Inflammatory macrophage (primary cell): ENCODE results near the gene DYRK4.
"Not testable (repeated sequence)": the region's sequence is repeated elsewhere in the genome, so short reads cannot be mapped to it uniquely, and the experiment has no call there.

Experiments
- DNase-seq, 2 donors: peaks; one replicate each; pipeline ENCODE4 v3.0.0-alpha.2; 2020 to 2022
- total RNA-seq, 18 experiments: gene quantifications; one replicate each; lab custom pipeline; 2026; ENCODE audit warnings: mixed read lengths in 6 of 18, inconsistent platforms in 2 of 18; lab: John Stamatoyannopoulos, UW

Gene DYRK4, protein sequence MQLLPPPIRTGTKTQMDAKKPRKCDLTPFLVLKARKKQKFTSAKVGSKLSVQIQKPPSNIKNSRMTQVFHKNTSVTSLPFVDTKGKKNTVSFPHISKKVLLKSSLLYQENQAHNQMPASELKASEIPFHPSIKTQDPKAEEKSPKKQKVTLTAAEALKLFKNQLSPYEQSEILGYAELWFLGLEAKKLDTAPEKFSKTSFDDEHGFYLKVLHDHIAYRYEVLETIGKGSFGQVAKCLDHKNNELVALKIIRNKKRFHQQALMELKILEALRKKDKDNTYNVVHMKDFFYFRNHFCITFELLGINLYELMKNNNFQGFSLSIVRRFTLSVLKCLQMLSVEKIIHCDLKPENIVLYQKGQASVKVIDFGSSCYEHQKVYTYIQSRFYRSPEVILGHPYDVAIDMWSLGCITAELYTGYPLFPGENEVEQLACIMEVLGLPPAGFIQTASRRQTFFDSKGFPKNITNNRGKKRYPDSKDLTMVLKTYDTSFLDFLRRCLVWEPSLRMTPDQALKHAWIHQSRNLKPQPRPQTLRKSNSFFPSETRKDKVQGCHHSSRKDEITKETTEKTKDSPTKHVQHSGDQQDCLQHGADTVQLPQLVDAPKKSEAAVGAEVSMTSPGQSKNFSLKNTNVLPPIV
- 6.8 to 40.7 (median 24.9) reads per million in 18 experiments for total RNA-seq

- DNase-seq = peak; percentile 78 to 84
These were observed at the start of gene DYRK4 for GRCh38 chr12:4562034-4562657. DYRK4 (plus strand) TSS chr12:4562208; CDS start chr12:4562246, 38 bp downstream.

- DNase-seq = no peak
These were observed 43.8 kb upstream of the DYRK4 start for GRCh38 chr12:4518106-4518728.

- DNase-seq = not testable (repeated sequence)
These were observed 38.6 kb upstream of the DYRK4 start for GRCh38 chr12:4523443-4523842.

- peak in 1 of 2 donors; percentile 55 for DNase-seq
These were observed 35.0 kb upstream of the DYRK4 start for GRCh38 chr12:4526923-4527546.

- no peak for DNase-seq
These were observed 31.8 kb upstream of the DYRK4 start for GRCh38 chr12:4530160-4530559.

DNA sequence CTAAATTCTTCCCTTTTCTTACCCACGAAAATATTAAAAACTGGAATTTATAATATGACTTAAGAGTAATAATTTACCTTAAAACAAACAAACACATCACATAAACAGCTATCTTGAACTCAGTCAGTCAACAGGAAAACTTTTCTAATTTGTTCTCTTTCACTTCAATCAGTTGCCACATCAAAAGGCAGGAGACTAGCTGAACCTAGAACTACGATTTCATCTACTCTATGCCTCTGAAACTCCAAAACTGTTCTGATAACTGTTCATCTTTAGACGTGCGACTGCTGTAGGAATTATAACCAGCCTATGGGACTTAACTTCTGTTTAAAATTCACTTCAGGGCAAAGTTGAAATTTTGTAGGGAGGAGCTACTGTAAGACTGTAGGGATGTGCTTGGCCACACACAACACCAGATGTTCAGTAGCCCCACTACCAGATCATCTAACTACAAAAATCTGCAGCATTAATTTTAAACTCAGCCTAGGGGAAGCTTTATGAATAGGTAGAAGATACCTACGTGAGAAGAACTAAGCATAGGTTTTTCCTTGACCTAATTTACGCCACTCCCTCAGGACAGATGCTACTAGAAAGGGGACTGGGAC is 30.9 kb upstream of the DYRK4 start:
- no peak for DNase-seq

DNA sequence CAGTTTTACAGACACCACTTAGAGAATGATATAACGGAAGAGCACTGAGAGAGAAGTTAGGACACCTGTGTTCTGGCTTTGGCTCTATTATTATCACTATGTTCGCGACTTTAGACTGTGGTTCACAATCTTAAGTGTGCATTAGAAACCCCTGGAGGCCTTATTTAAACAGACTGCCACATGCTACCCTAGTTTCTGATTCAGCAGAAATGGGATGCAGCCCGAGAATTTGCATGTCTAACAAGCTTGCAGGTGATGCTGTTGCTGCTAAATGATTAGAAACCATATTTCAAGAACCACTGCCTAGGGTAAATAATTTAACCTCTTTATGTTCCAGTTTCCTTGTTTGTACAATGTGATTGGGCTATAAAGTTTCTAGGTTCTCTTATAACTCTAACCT is 26.9 kb upstream of the DYRK4 start:
- no peak for DNase-seq

- DNase-seq = no peak
These were observed 26.1 kb upstream of the DYRK4 start for GRCh38 chr12:4535871-4536270.

GRCh38 chr12:4538207-4539160 is 23.5 kb upstream of the DYRK4 start, which contains the start of gene RAD51AP1:
RAD51AP1 (plus strand) TSS chr12:4538890; CDS start chr12:4538940, 50 bp downstream.
- DNase-seq = peak; percentile 98

GRCh38 chr12:4539167-4539870 is 22.7 kb upstream of the DYRK4 start:
- DNase-seq = no peak

DNA sequence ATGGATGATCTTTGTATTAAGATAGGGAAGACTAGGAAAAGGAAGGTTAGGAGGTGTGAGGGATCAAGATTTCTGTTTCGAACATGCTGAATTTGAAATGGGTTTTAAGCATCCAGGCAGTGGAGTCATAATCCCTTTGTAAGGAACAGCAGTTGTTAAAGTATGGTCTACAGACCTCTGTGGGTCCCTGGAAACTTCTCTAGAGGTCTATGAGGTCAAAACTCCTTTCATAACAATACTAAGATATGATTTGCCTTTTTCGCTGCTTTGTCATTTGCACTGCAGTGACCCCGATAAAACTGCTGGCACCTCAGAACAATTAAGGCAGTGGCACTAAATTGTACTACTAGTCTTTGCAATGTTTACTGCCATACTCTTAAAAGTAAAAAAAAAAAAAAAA is 21.8 kb upstream of the DYRK4 start:
- no peak for DNase-seq

GRCh38 chr12:4540638-4541037 is 21.4 kb upstream of the DYRK4 start:
- peak in 1 of 2 donors; percentile 31 for DNase-seq

GRCh38 chr12:4545195-4545594 is 16.8 kb upstream of the DYRK4 start:
- DNase-seq = no peak

DNA sequence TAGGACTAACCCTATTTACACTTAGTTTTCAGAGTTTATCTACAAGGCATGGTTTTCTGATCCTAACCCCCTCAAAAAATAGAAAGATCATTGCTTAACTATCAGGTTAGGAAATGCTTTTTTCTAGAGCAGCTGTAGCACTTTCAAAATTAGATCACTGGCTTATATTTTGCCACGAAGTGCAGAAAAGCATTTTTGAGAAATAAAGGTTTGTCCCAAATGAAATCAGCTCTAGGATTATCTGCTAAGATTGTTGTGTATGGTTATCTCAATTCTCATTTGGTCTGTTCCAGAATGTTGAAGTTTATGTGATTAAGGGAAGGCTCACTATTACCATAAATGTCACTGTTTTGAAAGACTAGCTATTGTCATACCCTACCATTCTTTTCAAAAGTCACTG is 9.8 kb upstream of the DYRK4 start:
- DNase-seq = no peak

- no peak for DNase-seq
These were observed 8.1 kb upstream of the DYRK4 start for GRCh38 chr12:4553943-4554342.

- peak; percentile 92 to 96 for DNase-seq
These were observed 6.2 kb upstream of the DYRK4 start for GRCh38 chr12:4555804-4556203.

- DNase-seq = peak; percentile 89 to 90
These were observed 5.1 kb upstream of the DYRK4 start for GRCh38 chr12:4556735-4557530.

DNA sequence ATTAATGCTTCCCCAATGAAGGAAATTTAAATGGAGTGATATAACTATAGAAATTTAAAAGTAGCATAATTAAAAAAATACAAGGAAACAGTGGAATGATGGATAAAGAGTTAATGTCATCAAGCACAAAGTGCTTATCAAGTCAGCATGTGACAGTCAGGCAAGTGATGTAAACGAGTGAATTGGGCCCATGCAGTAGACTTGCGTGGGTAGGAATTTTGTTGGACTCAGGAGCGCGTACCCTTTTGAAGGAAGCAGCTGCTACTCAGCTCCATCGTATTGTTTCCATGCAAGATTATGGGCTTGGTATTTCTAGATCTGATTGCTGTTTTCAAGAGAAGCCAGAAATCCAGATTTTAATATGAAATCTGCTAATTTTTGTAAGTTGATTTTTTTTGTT is 4.4 kb upstream of the DYRK4 start:
- DNase-seq = peak; percentile 68 to 82

- DNase-seq = peak in 1 of 2 donors; percentile 57
These were observed 3.8 kb upstream of the DYRK4 start for GRCh38 chr12:4558171-4558570.
